Measurements from ENCODE around the gene SLC11A1. TPM values are rescaled to one million over a fixed set of nuclear protein-coding genes. Genes with fewer than 3 reads are reported as not detected.

SLC11A1 gene
- total RNA-seq, 1 donor from 2014 or later: not detected

- Mint-ChIP-seq H3K27me3 (ENCODE audit: low read depth, unreplicated experiment) (peaks cover 17% of the 10 kb centered on the region), H3K4me1 (ENCODE audit: low read depth, unreplicated experiment) (no peaks in the 10 kb centered on the region), H3K27ac (ENCODE audit: unreplicated experiment) (no peak overlapping the region), H3K4me3 (ENCODE audit: unreplicated experiment) (no peak overlapping the region), H3K36me3 (ENCODE audit: low read depth, unreplicated experiment) (no peaks in the 10 kb centered on the region), H3K9me3 (ENCODE audit: unreplicated experiment) (peaks cover 2% of the 10 kb centered on the region)
- Histone ChIP-seq H3K9ac (ENCODE audit: low read length) (no peak overlapping the region), H3K4me2 (ENCODE audit: low read length) (no peak overlapping the region), H3K4me3 (ENCODE audit: insufficient read depth, low read depth, low read length) (no peak overlapping the region), H3K79me2 (ENCODE audit: insufficient read depth, low read length) (no peaks in the 10 kb centered on the region), H2AFZ (ENCODE audit: low read depth, low read length) (no peak overlapping the region), H3K36me3 (ENCODE audit: insufficient read depth, low read length) (no peaks in the 10 kb centered on the region), H4K20me1 (ENCODE audit: insufficient read depth, low read length) (no peaks in the 10 kb centered on the region), H3K9me3 (ENCODE audit: insufficient read depth, low read depth, low read length) (peaks cover 6% of the 10 kb centered on the region), H3K27ac (ENCODE audit: low read depth, low read length) (no peak overlapping the region), H3K27me3 (ENCODE audit: insufficient read depth, low read length) (no peaks in the 10 kb centered on the region), H3K4me1 (ENCODE audit: insufficient read depth, low read length) (no peaks in the 10 kb centered on the region)
- TF ChIP-seq EZH2 (IDR thresholded peaks at IDR 0.05; ENCODE audit: insufficient read depth, low read length): no peak
- no peak for TF ChIP-seq CTCF (IDR thresholded peaks at IDR 0.05; ENCODE audit: insufficient read depth, low read depth, low read length)
- FAIRE-seq: no peak
- no peak for DNase-seq (ENCODE audit: low read depth)
Measured at GRCh38 chr2:218364196-218364595, 17.9 kb upstream of the SLC11A1 start.

- Histone ChIP-seq H3K79me2 (ENCODE audit: insufficient read depth, low read length) (no peaks in the 10 kb centered on the region), H2AFZ (ENCODE audit: low read depth, low read length) (peak overlapping the region; percentile 96), H3K27ac (ENCODE audit: low read depth, low read length) (no peak overlapping the region), H3K4me1 (ENCODE audit: insufficient read depth, low read length) (no peaks in the 10 kb centered on the region), H3K4me2 (ENCODE audit: low read length) (peak overlapping the region; percentile 83), H3K36me3 (ENCODE audit: insufficient read depth, low read length) (no peaks in the 10 kb centered on the region), H4K20me1 (ENCODE audit: insufficient read depth, low read length) (no peaks in the 10 kb centered on the region), H3K4me3 (ENCODE audit: insufficient read depth, low read depth, low read length) (peak overlapping the region; percentile 55), H3K9me3 (ENCODE audit: insufficient read depth, low read depth, low read length) (peaks cover 6% of the 10 kb centered on the region), H3K9ac (ENCODE audit: low read length) (peak overlapping the region; percentile 68), H3K27me3 (ENCODE audit: insufficient read depth, low read length) (peaks cover 3% of the 10 kb centered on the region)
- peaks cover 2% of the 10 kb centered on the region for H3K9me3 Mint-ChIP-seq (ENCODE audit: unreplicated experiment)
- TF ChIP-seq CTCF (IDR thresholded peaks at IDR 0.05; ENCODE audit: insufficient read depth, low read depth, low read length): no peak
- TF ChIP-seq EZH2 (IDR thresholded peaks at IDR 0.05; ENCODE audit: insufficient read depth, low read length): no peak
- no peaks in the 10 kb centered on the region for H3K4me1 Mint-ChIP-seq (ENCODE audit: low read depth, unreplicated experiment)
- DNase-seq (ENCODE audit: low read depth) (no peak), FAIRE-seq (no peak)
- no peak overlapping the region for H3K27ac Mint-ChIP-seq (ENCODE audit: unreplicated experiment)
- no peak overlapping the region for H3K4me3 Mint-ChIP-seq (ENCODE audit: unreplicated experiment)
- H3K27me3 Mint-ChIP-seq (ENCODE audit: low read depth, unreplicated experiment): peaks cover 14% of the 10 kb centered on the region
- no peaks in the 10 kb centered on the region for H3K36me3 Mint-ChIP-seq (ENCODE audit: low read depth, unreplicated experiment)
Measured at GRCh38 chr2:218366621-218367414, 15.3 kb upstream of the SLC11A1 start.

Data from astrocyte (in vitro differentiated cells and primary cell).